Duodenal mucosa (tissue), 2 donors: ENCODE measurements around the gene INPP1.

ENCODE experiments used
- H3K27ac ChIP-seq: one replicate; pipeline ENCODE4 v1.7.0; 2013; ENCODE audit warnings: low read depth, low read length
- H3K27me3 ChIP-seq, 2 donors: one replicate each; pipeline ENCODE4 v1.7.0; 2013; ENCODE audit warnings: low read length in 2 of 2, control low read depth in 1 of 2; ENCODE audit not compliant: insufficient read depth in 2 of 2, control insufficient read depth in 1 of 2
- H3K36me3 ChIP-seq, 2 donors: one replicate each; pipeline ENCODE4 v1.7.0; 2013; ENCODE audit warnings: low read length in 2 of 2, control low read depth in 1 of 2; ENCODE audit not compliant: insufficient read depth in 2 of 2, control insufficient read depth in 1 of 2
- H3K4me1 ChIP-seq, 2 donors: one replicate each; pipeline ENCODE4 v1.7.0; 2013; ENCODE audit warnings: low read length in 2 of 2, control low read depth in 1 of 2; ENCODE audit not compliant: insufficient read depth in 2 of 2, control insufficient read depth in 1 of 2
- H3K4me3 ChIP-seq, 2 donors: one replicate each; pipeline ENCODE4 v1.7.0; 2013; ENCODE audit warnings: low read length in 2 of 2, low read depth in 1 of 2
- H3K9ac ChIP-seq, 2 donors: one replicate each; pipeline ENCODE4 v1.7.0; 2013; ENCODE audit warnings: low read length in 2 of 2, low read depth in 1 of 2
- H3K9me3 ChIP-seq, 2 donors: one replicate each; pipeline ENCODE4 v1.7.0; 2013; ENCODE audit warnings: low read length in 2 of 2, control low read depth in 1 of 2; ENCODE audit not compliant: control insufficient read depth in 1 of 2

The INPP1 gene

DNA sequence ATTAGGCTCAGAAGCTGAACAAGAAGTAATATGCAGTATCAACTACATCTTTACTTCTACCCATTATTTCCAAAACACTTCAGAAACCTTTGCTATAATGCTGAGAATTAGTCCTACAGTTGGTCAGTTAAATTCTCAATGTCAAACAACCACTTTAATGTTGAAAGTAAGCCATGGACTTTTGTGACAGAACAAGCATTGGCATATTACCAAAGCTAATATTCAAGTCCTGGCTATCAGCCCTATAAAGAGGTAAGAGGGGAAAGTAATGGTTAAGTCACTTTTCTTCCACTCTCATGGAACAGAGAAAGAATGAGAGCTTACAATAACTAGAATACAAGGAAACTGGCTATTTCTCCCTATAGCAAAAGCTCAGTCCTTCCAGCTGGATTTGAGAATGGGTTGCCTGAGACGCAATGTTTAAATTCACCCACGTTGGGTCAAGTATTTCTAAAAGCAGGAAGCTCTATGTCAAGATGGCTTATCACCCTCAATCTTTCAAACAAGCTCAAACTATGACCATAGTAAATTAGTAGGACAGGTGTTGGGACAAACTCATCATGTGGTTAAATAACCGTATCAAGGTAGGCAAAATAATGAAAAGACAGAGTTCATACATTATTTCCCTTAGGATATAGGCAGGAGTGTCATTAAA is 33.3 kb downstream of the INPP1 start:
- no peak overlapping the region for H3K9ac ChIP-seq
- no peaks in the 10 kb centered on the region for H3K27me3 ChIP-seq
- H3K4me1 ChIP-seq = no peaks in the 10 kb centered on the region
- no peaks in the 10 kb centered on the region for H3K36me3 ChIP-seq
- no peak overlapping the region for H3K27ac ChIP-seq
- H3K9me3 ChIP-seq = no peaks in the 10 kb centered on the region
- H3K4me3 ChIP-seq = no peak overlapping the region

DNA sequence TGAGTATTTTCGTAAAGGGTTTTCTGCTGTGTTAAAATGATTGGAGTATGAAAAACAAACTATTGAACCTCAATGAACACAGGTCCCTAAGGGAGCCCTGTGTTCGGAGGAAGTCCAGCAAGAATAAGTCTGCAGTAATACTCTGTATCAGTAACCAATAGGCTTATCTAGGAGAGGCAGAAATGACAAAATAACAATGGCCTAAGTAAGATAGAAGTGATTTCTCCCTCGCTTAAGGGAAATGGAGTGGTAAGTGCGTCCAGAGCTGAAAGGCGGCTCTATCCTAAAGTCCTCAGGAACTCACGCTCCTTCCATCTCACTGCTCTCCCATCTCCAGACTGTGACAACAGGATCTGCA is 35.5 kb downstream of the INPP1 start:
- Histone ChIP-seq H3K9ac (no peak overlapping the region), H3K27ac (no peak overlapping the region), H3K9me3 (no peaks in the 10 kb centered on the region), H3K27me3 (no peaks in the 10 kb centered on the region), H3K36me3 (no peaks in the 10 kb centered on the region), H3K4me1 (no peaks in the 10 kb centered on the region), H3K4me3 (no peak overlapping the region)

GRCh38 chr2:190379249-190379964 is 36.0 kb downstream of the INPP1 start:
- H3K9ac ChIP-seq = no peak overlapping the region
- no peaks in the 10 kb centered on the region for H3K9me3 ChIP-seq
- H3K27ac ChIP-seq = no peak overlapping the region
- no peaks in the 10 kb centered on the region for H3K36me3 ChIP-seq
- no peak overlapping the region for H3K4me3 ChIP-seq
- no peaks in the 10 kb centered on the region for H3K27me3 ChIP-seq
- no peaks in the 10 kb centered on the region for H3K4me1 ChIP-seq

DNA sequence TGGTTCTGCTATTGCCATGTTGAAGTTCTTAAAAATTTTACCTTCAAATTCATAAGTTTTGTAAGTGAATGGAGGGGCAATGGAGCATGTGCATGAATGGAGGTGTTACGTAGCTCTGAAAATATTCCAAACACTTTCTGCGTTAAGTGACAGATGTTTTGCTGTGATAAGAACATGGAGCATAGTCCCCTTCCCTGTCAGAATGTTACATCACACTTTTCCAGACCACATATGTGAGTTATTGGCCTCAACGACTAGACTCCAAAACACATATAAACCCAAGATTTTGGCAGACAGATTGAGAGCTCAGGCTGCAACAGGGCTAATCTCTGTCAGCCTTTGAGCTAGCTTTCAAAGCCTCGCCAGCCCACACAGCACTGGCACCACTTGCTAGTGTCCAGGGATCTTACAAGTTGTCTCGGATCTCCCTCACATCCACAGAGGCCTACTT is 37.6 kb downstream of the INPP1 start:
- Histone ChIP-seq H3K9me3 (no peaks in the 10 kb centered on the region), H3K27me3 (no peaks in the 10 kb centered on the region), H3K36me3 (no peaks in the 10 kb centered on the region), H3K4me1 (no peaks in the 10 kb centered on the region), H3K27ac (no peak overlapping the region), H3K9ac (no peak overlapping the region), H3K4me3 (no peak overlapping the region)

GRCh38 chr2:190382851-190383250 is 39.5 kb downstream of the INPP1 start:
- no peaks in the 10 kb centered on the region for H3K36me3 ChIP-seq
- H3K9ac ChIP-seq = no peak overlapping the region

DNA sequence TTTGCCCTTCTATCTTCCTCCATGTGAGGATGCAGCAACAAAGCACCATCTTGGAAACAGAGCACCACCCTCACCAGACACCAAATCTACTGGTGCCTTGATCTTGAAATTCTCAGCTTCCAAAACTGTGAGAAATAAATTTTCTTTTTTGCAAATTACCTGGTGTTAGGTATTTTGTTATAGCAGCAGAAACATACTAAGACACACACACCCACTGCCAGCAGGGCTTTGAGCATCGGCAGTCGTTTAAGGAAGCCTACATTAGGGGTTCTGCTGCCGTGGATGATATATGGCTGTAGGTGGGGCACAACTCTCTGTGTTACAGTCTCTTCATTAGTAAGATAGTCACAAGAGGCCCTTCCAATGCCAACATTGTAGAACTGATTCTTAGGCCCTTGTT is 44.0 kb downstream of the INPP1 start:
- H3K36me3 ChIP-seq = no peaks in the 10 kb centered on the region
- H3K4me3 ChIP-seq = no peak overlapping the region
- no peaks in the 10 kb centered on the region for H3K9me3 ChIP-seq
- H3K4me1 ChIP-seq = no peaks in the 10 kb centered on the region
- H3K27me3 ChIP-seq = no peaks in the 10 kb centered on the region
- no peak overlapping the region for H3K27ac ChIP-seq
- no peak overlapping the region for H3K9ac ChIP-seq

More at GRCh38 chr2:190382851-190383250, 39.5 kb downstream of the INPP1 start:
- Histone ChIP-seq H3K4me1 (no peaks in the 10 kb centered on the region), H3K27me3 (no peaks in the 10 kb centered on the region), H3K9me3 (no peaks in the 10 kb centered on the region), H3K4me3 (no peak overlapping the region), H3K27ac (no peak overlapping the region)

GRCh38 chr2:190396271-190396670 is 52.9 kb downstream of the INPP1 start:
- peaks cover 4 to 7% of the 10 kb centered on the region in 2 donors for H3K4me1 ChIP-seq
- H3K9ac ChIP-seq = no peak overlapping the region

DNA sequence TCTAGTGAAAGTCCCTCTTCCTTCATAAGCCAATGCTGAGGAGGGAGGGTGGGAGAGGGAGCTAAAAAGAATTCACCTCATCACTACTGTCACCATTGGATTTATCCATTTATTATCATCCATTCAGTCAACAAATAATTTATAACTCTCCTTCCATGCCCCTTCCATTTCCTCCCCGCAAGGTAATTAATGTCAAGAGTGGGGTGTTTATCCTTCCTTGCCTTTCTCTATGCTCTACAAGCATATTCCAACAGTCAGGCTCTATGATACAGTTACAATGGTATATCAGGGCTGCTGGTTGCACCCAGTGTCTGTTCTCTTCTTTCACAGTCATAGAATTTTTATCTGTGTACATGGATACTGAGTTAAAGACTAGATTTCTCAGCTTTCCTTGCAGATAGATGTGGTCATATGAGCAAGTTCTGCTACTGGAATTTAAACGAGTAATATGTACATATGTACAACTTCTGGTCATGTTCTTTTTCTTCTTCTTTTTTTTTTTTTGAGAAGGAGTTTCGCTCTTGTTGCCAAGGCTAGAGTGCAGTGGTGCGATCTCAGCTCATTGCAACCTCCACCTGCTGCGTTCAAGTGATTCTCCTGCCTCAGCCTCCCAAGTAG is 59.7 kb downstream of the INPP1 start:
- no peaks in the 10 kb centered on the region for H3K27me3 ChIP-seq
- no peak overlapping the region for H3K4me3 ChIP-seq
- no peak overlapping the region for H3K9ac ChIP-seq
- no peaks in the 10 kb centered on the region for H3K36me3 ChIP-seq
- H3K27ac ChIP-seq = no peak overlapping the region
- peaks cover 16 to 19% of the 10 kb centered on the region in 2 donors for H3K4me1 ChIP-seq
- no peaks in the 10 kb centered on the region for H3K9me3 ChIP-seq

More at GRCh38 chr2:190396271-190396670, 52.9 kb downstream of the INPP1 start:
- H3K36me3 ChIP-seq = no peaks in the 10 kb centered on the region
- H3K4me3 ChIP-seq = no peak overlapping the region
- no peaks in the 10 kb centered on the region for H3K27me3 ChIP-seq
- no peaks in the 10 kb centered on the region for H3K9me3 ChIP-seq
- no peak overlapping the region for H3K27ac ChIP-seq

GRCh38 chr2:190404487-190404886 is 61.1 kb downstream of the INPP1 start:
- Histone ChIP-seq H3K4me3 (no peak overlapping the region), H3K4me1 (peaks cover 21 to 24% of the 10 kb centered on the region in 2 donors), H3K27me3 (no peaks in the 10 kb centered on the region), H3K27ac (no peak overlapping the region), H3K9me3 (no peaks in the 10 kb centered on the region), H3K9ac (no peak overlapping the region), H3K36me3 (no peaks in the 10 kb centered on the region)

GRCh38 chr2:190405070-190405469 is 61.7 kb downstream of the INPP1 start:
- Histone ChIP-seq H3K36me3 (no peaks in the 10 kb centered on the region), H3K4me1 (peaks cover 27 to 30% of the 10 kb centered on the region in 2 donors), H3K9me3 (no peaks in the 10 kb centered on the region), H3K9ac (no peak overlapping the region), H3K4me3 (no peak overlapping the region), H3K27me3 (no peaks in the 10 kb centered on the region), H3K27ac (no peak overlapping the region)
